T-helper 1 cell (primary cell): ENCODE data around the gene PSMD1.
"Not testable (repeated sequence)": the region's sequence is repeated elsewhere in the genome, so short reads cannot be mapped to it uniquely, and the experiment has no call there.

Experiments used
- DNase-seq, 5 donors: peaks; one replicate each; pipeline ENCODE4 v3.0.0-alpha.2; 2012 to 2020

The PSMD1 gene

GRCh38 chr2:231058761-231059550 lies 2.3 kb downstream of the PSMD1 start:
- no peak for DNase-seq

DNA sequence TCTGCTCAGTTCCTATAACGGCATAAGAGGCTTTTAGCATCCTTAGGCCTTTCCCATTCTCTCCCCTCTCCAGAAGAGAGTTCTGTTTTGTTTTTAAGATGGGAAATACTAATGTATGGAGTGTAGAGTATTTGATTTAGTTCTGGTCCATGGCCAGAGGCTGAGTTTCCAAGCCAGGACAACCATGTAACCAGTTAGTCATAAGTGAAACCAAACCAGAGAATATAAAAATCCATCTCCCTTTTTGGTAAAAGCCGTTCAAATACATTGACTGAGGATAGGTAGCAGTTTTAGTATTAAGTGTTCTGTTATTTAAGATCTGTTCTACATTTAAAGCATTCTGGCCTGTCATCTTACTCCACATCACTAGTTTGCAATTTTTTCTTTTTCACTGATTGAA lies 3.1 kb downstream of the PSMD1 start:
- no peak for DNase-seq

DNA sequence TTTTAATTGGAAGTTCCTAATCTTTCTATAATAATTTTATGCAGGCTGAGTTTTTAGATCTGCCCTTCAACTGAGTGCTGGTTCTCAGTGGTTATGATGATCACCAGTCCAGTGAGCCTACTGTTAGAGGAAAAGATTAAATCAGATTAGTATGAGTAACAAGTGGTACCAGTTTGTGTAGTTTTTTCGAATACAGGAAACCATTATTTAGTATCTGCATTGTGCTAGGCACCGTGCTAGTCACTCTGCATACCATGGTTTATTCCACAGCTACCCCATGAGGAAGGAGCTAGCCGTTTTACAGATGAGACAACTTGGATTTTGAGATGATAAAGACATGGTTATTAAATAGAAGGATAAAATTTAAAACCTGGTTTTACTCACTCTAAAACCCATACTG lies 6.1 kb downstream of the PSMD1 start:
- no peak for DNase-seq

- no peak for DNase-seq
Measured at GRCh38 chr2:231063347-231063746, 6.7 kb downstream of the PSMD1 start.

- DNase-seq: no peak
Measured at GRCh38 chr2:231065966-231066365, 9.3 kb downstream of the PSMD1 start.

DNA sequence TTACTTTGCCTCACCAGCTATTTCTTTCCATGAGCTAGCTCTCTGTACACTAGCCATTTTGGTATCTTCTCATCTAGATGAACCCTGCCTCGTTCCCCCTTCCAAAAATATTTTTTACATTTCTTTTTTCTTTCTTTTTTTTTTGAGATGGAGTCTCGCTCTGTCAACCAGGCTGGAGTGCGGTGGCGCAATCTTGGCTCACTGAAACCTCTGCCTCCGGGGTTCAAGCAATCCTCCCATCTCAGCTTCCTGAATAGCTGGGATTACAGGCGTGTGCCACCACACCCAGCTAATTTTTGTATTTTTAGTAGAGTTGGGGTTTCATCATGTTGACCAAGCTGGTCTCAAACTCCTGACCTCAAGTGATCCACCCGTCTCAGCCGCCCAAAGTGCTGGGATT lies 10.9 kb downstream of the PSMD1 start:
- DNase-seq: not testable (repeated sequence)

DNA sequence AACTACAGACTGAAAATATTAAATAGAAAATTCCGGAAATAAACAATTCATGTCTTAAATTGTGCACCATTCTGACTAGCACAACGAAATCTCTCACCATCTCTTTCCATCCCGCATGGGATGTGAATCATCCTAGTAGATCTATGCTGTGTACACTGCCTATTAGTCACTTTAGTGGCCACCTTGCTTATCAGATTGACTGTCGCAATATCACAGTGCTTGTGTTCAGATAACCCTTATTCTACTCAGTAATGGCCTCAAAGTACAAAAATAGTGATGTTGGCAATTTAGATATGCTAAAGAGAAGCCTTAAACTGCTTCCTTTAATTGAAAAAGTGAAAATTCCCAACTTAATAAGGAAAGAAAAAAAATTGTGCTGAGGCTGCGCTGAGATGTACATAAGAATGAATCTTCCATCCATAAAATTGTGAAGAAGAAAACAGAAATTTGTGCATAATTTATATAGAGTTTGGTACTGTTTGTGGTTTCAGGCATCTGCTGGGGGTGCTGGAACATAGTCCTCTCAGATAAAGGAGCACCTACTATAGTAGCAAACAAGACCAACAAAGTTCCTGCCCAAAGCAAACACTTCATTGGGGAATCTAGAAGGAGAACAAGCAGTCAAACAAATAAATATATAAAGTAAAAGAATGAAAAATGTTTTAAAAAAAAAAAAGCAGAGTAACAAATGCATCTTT lies 12.0 kb downstream of the PSMD1 start:
- DNase-seq: peak in 1 of 5 donors; percentile 63

- DNase-seq: no peak
Measured at GRCh38 chr2:231069379-231070054, 12.8 kb downstream of the PSMD1 start.

DNA sequence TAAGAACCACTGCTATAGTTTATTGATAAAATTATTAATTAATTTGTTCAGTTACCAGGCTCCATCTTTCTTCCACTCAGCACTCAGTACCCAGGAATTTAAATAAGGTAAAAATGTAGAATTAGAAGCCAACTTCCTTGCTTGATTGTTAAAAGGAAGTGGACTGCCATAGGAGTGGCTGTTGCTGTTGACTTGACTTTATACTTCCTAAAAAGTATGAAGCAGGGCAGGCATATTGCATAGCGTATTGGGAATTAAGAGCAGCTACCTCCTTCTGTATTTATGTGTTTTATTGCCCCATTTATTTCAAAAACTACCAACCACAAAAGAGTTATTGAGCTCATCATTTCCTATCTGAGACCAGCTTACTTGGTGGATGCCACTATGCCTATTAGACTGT lies 27.9 kb downstream of the PSMD1 start:
- no peak for DNase-seq

DNA sequence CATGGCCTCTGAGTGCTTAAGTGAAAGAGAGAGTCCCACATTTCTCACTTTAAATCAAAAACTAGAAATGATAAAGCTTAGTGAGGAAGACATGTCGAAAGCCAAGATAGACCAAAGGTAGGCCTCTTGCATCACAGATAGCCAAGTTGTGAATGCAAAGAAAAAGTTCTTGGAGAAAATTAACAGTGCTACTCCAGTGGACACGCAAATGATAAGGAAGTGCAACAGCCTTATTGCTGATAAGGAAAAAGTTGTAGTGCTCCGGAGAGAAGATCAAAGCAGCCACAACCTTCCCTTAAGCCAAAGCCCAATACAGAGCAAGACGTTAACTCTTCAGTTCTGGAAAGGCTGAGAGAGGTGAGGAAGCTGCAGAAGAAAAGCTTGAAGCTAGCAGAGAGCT lies 32.1 kb downstream of the PSMD1 start:
- no peak for DNase-seq

- no peak for DNase-seq
Measured at GRCh38 chr2:231093933-231094332, 37.3 kb downstream of the PSMD1 start.

GRCh38 chr2:231094736-231095346 lies 38.2 kb downstream of the PSMD1 start:
- no peak for DNase-seq

DNA sequence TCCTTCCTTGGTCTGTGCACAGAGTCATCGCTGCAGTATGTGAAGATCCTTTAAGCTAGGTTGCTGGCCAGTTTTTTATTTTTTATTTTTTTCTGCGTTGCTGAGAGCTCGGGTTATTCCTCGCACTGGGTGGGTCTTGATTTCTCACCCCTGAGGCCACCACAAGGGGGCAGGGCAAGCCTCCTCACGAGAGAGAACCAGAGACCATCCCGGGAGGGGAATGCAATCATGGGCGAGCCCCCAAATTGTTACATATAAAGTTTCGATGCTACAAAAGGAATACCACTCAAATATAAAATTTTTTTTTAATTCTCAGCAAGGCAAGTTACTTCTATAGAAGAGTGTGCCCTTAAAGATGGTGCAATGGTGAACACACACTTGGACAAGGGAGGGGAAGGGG lies 43.3 kb downstream of the PSMD1 start:
- no peak for DNase-seq

- DNase-seq: not testable (repeated sequence)
Measured at GRCh38 chr2:231100321-231100720, 43.7 kb downstream of the PSMD1 start.

DNA sequence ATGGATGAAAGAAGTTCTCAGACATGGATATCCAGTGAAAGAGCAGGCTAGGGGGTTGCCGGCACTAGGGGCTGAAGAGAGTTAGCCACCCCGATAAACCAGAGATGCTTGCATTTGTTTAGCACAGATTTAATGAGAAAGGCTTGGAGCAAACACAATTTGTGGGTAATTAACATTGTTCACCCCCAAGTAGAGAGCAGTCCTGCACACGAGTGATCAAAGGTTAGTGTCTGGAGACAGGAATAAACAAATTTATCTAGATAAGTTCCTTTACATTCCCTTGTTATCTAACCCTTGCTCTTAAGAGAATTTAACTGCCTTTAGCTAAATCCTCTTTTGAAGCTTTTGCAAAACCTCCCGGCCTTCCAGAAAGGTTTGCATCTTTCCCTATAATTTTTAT lies 44.3 kb downstream of the PSMD1 start:
- no peak for DNase-seq

DNA sequence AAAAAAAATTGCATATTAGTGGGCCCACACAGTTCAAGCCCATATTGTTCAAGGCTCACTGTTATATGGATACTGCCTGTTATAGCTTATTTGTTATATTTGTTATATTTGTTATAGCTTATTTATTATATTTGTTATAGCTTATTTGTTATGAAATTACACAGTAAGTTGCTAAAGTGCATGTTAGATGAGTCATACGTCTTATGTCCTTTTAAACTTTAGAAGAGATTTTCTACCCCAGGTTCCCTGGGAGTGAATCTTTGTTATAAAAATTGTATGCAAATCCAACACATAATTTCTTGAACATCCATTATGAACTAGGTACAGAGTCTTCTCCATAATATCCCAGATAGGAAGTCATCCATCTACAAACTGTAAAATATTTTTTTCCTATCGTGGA lies 46.1 kb downstream of the PSMD1 start:
- DNase-seq: no peak

DNA sequence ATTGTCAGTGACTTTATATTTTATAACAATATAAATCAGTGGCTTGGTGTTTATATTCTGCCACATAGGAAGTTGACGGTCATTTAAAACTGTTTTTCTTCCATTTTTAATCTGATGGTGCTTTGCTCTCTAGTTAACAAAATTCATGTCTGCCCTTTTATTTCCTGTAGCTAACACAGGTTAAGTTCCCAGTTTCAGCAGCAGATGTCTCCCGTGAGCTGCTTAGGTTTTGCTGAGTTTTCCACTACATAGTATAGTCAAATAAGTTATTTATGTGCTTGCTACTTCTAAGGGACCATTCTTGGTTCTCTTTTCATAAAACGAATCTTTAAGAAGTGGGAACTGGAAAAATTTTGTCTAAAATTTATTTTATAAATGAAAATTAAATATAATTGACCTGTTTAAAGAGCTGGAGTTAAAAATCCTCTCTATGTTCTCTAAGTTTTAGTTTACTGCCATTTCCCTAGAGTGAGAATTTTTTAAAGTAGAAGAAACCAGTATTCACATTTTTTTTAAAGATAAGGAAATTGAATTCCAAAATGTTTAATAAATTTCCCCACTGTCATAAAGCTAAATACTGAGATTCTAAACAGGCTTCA lies 47.5 kb downstream of the PSMD1 start:
- peak in 4 of 5 donors; percentile 8 to 51 (median 32) for DNase-seq

GRCh38 chr2:231110551-231110950 lies 53.9 kb downstream of the PSMD1 start:
- DNase-seq: no peak

DNA sequence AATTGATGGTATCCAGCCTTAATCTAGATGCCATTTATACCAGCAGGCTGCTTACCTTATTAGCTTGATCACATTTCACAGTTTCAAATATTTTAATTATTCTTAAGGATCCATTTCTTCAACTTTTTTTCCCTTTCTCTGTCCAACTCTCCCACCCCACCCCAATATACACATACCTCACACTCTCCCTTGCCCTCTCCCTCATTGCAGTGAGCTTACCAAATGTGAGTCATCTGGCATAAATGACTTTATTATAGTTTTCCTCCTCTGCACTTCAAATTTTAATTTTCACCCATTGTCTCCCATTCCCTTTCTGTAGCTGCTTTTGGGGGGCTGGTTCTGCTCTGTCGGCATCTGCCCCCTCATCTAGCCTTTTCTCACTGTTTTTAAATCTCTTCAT lies 55.3 kb downstream of the PSMD1 start:
- no peak for DNase-seq

GRCh38 chr2:231113489-231113888 lies 56.8 kb downstream of the PSMD1 start:
- DNase-seq: no peak

DNA sequence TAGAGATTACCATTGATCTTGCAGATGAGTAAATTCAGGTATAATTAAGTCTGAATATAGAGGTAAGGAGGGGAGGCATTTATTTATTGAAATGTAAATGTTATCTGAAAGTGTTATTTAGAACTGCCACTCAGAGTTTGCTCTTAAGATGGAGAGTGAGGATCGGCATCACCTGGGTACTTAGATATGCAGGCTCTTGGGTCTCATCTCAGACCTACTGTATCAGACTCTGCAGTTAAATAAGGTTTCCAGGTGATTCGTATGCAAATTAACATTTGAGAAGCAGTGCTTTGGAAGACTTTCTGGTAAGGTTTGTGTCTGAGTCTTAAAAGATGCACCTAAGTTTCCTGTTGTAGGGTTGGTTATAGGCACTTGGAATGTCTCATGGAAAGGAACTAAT lies 59.0 kb downstream of the PSMD1 start:
- no peak for DNase-seq

DNA sequence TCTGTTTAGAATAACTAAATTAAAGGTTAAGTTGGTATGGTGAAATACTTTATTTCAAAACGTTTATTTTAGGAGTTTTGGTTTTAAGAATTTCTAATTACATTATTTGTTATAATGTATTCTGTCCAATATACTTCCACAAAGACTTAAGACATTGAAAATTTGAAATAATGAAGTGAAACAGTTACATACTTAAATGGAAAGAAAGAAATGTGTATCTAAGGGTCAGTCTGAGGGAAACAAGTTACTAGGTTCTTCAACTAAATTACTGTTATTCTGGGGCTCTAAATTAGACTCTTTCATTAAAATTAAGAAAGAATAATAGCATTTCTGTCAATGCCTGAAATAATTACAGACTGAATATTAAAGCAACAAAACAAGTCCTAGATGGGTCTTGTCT lies 60.5 kb downstream of the PSMD1 start:
- DNase-seq: no peak
